Activated CD4-positive, alpha-beta T cell treated with anti-CD3 and anti-CD28 coated beads, Interleukin-2, amount 50 U/mL, for 16 hours (primary cell): ENCODE results near the gene MYH6.
A peak's percentile ranks its signal among the peaks of the same experiment; 100 is the strongest.
"Not testable (repeated sequence)": the region's sequence is repeated elsewhere in the genome, so short reads cannot be mapped to it uniquely, and the experiment has no call there.

ENCODE experiments used
- DNase-seq: peaks from one replicate; pipeline ENCODE4 v3.0.0-alpha.2; 2020

Gene MYH6

DNA sequence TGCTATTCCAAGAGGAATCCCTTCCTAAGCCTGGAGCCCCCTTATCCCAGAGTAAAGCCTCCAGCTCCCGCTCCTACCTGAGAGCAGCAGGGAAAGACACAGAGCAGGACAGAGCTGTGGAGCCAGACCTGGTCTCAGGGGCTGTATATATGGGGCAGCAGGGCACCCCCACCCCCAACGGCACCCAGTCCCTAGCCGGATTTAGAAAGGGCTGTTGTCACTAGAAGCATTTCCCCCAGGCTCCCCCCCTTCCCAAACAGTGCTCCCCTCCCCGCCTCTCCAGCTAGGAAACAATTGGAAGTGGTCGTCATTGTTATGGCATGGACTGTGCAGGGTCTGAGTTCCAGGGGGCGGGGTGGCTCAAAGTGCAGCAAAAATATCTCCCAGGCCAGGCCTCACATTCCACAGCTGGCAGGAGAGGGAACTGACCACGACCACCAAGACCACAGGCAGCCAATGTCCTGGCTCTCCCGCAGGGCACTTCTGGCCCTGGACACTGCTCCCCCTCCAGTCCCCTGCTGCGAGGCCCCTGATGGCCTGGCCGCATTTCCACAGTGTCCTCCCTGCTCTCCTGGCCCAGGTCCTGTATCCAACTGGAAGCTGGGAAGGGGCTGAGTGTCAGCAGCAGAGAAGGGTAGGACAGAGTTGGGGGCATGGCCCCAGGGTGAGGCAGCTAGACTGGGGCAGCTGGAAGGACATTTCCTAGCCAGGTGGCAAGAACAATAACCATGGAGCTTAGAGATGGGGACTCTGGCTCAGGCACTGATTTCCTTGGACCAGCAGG lies 27.7 kb upstream of the MYH6 start, which contains the start of gene MYH7:
Gene MYH7, minus strand, starts transcription at position 118 of the 784 bp plus-strand sequence. CDS start 1,928 bp downstream, outside the sequence.
- no peak for DNase-seq

DNA sequence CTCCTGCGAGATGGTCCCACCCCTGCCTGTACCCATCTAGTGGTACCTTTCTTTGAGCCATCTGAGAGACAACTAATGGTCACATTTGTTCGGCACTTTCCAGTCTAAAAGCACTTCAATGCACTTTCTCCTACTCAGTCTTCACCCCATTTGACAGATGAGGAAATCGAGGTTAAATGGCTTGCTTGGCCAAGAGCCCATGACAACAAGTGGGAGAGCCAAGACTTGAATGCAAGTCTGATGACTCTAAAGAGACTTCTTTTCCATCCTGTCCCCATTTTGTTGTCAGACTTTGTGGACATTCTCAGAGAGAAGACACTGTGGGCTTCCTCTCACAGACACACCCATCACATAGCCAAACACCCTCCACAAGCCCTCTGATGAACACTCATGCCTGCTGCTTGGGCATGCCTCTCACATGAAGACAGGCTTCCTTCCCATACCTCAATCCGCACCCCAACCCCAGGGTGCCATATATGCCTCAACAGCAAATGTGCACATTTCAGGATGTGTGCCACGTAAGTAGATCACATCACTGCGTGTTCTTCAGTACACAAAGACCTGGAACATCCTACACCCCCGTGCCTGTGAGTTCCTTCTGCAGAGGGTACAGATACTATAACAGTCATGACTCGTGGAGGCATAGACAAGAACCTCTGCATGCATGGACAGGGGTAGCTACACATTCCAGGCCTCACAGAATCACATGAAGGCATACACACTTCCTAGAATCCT lies 26.6 kb upstream of the MYH6 start:
- DNase-seq = no peak

DNA sequence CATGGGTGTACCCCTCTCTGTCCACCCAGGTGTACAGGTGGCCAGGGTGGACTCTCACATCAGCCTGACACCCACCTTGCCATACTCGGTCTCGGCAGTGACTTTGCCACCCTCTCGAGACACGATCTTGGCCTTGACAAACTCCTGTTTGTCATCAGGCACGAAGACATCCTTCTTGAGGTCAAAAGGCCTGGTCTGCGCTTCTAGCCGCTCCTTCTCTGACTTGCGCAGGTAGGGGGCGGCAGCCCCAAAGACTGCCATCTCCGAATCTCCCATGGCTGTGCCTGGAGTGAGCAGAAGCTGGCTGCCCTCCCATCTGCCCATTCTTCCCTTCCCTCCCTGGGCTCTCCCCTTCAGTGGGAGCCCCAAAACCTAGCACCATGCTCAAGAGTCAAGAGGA lies 25.4 kb upstream of the MYH6 start:
- DNase-seq = no peak

DNA sequence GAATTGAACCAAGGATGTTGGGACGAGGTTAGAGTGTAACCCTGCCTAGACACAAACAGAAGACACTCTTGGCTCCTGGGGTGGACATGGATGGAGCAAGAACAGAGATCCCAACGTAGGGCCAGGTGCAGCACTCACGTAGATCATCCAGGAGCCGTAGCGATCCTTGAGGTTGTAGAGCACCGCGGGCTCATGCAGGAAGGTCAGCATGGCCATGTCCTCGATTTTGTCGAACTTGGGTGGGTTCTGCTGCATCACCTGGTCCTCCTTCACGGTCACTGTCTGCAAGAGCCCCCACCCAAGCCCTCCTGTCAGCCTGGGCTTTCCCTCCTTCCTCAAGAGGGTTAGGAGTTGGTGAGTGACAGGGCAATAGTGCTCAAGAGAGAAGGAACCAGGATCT lies 24.9 kb upstream of the MYH6 start:
- DNase-seq = no peak

DNA sequence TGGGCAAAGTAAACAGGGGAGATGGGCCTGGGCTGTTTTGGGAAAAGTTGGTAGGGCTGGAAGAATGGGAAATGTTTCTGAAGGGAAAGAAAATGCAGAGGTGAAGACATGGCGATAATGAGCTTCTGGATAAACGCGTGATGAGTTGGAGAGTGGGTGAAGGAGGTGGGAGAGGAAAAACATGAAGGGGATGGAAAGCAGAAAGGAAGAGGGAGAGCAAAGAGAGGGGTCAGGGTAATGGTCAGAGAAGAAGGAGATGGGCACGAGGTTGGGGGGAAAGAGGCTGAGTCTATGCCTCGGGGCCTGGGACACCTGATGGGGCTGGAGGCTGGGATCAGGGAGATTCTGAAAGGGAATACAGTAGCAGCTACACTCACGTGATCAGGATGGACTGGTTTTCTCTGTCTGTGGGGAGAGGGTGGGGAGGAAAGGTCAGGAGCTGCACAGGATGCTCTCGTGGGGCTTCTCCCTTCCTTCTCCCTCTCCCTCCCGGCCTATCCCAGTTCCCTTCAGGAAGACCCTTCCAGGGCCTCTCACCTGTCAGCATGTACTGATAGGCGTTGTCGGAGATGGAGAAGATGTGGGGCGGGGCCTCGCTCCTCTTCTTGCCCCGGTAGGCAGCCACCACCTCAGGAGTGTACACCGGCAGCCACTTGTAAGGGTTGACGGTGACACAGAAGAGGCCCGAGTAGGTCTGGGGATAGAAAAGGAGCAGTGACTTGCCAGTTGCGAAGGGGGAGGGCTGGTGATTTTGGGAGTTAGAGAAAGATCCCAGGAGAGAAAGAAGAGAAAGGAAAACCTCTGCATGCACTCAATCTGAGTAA lies 24.2 kb upstream of the MYH6 start:
- DNase-seq = no peak

DNA sequence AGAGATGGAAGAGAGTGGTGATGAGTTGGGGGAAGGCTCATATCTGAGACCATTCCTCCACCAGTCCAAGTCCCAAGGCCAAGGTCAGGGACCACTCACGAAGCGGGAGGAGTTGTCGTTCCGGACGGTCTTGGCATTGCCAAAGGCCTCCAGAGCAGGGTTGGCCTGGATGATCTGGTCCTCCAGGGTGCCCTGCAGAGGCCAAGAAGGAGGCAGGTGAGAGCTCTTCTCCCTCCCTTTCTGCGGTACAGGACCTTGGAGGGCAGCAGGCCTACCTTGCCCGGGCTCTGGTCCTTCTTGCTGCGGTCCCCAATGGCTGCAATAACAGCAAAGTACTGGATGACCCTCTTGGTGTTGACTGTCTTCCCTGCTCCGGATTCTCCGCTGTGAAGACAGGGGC lies 23.4 kb upstream of the MYH6 start:
- DNase-seq = no peak

DNA sequence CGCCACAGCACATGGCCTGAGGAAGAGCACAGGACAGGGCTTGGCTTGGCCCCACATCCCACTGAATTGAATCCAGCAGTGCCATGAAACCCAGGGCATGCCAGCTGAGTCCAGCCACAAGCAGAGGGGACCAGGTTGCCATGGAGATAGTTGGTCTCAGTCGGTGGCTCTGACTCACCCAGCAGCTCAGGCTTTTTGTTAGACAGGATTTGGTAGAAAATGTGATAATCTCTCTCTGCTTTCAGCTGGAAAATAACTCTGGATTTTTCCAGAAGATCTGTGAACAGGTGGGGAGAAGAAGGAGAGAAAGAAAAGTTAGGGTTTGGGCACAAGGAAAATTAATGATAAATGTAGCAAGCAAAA lies 22.6 kb upstream of the MYH6 start:
- DNase-seq = no peak

DNA sequence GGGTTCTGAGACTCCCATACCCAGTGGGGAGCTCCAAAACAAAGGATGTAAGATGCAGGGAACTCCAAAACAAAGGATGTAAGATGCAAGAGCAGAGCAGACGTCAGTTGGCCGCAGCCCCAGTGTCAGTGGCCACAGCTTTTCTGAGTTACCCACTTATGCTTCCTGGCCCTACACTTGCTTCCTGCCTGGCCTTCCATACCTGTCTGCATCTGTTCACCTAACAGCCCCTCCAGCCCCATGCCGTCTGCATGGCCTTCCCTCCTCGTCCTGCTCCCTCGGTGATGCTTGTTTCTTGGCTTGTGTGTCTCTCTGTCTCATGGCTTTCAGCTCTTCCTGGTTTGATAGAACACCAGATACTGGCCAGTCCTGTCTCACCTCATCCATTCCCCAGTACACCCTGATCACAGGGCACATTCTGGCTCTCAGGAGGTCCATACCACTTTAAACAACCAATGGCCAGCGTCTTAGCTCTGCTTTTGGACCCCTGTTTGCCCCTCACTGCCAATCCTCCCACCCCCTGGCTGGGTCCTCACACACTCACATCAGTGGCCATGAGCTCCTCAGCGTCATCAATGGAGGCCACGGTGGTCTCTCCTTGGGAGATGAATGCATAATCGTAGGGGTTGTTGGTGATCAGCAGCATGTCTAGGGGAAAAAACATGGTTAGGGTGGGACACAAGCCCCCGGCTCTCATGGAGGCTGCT lies 22.1 kb upstream of the MYH6 start:
- no peak for DNase-seq

DNA sequence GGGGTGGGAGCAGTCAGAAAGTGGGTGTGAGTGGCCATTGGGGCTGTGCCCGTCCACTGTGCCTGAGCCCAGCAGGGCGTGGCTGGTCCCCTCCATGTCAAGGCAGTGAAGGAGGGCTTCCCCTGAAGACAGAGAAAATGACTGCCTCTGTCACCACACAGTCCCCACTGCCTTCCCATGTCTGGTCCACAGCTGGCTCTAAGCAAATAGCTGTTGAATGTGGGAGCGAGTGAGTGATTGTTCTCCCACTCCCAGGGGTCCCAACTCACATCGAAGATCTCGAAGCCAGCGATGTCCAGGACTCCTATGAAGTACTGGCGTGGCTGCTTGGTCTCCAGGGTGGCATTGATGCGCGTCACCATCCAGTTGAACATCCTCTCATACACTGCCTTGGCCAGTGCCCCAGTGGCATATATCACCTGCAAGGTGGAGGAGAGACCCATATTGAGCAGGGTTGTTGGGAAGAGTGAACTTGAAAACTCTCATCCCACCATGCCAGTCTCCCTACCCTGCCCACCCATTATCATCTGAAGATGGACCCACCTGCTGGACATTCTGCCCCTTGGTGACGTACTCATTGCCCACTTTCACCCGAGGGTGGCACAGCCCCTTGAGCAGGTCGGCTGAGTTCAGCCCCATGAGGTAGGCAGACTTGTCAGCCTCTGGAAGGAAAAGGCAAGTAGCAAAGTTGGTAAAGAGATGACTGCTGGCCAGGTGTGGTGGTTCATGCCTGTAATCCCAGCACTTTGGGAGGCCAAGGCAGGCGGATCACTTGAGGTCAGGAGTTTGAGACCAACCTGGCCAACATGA lies 20.8 kb upstream of the MYH6 start:
- DNase-seq = no peak

DNA sequence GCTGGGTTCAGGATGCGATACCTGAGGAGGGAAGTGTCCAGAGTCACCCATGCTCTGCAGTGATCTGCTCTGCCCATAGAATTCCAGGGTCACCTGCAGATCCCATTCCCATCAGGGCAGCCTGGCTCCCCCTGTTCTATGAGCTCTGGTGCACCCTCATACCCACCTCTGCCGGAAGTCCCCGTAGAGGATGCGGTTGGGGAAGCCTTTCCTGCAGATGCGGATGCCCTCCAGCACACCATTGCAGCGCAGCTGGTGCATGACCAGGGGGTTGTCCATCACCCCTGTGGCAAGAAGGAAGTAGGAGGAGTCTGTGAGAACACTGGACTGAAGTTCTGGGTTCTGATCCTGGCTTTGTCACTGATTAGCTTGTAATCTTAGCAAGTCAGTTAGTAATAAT lies 17.7 kb upstream of the MYH6 start:
- DNase-seq = not testable (repeated sequence)

DNA sequence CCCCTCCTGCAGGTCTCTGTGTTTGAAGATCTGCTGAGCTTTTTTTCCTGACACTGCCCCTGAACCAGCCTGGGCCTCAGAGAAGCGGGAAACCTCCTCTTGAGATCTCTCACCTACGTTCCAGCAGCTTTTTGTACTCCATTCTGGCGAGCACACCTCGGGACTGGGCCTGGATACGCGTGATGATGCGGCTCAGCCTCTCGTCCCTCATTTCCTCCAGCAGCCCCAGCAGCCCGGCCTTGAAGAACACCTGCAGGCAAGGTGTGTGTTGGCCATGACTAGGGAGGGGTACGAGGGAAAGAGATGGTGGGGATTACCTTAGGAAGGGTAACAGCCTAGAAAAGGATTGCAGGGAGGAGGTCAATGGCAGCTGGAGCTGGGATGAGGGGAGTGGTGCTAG lies 17.1 kb upstream of the MYH6 start:
- no peak for DNase-seq

DNA sequence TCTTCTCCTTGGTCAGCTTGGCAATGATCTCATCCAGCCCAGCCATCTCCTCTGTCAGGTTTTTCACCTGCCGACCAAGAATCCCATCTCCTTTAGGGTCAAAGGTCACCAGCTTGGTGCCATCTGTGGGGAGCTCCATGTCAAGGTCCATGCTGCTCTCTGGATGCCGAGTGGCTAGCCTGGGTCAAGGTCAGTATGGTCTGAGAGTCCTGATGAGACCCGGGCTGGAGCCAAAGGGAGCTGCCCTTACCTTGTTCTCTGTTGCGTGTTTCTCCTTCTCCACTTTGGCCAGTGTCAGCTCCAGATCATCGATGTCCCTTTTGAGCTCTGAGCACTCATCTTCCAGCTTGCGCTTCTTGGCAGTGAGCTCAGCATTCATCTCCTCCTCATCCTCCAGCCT lies 15.6 kb upstream of the MYH6 start:
- DNase-seq = no peak

DNA sequence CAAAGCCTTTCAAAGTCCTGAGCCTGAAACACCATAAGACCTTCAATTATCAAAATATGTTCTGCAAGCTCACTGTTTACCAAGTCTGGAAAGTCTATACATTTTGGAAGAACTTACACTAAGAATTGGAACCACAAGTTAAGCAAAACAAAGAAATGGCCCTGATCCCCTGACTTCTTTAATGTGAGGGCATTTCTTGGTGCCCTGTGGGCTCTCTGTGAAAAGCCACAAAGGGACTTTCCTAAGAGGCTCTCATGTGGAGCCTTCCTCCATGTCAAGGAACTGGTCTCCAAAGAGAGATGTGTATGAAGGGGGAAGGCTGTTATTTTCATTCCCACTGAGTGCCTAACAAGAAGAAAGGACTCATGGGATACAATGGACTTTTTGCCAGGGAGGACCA lies 13.5 kb upstream of the MYH6 start:
- DNase-seq = peak; percentile 66

DNA sequence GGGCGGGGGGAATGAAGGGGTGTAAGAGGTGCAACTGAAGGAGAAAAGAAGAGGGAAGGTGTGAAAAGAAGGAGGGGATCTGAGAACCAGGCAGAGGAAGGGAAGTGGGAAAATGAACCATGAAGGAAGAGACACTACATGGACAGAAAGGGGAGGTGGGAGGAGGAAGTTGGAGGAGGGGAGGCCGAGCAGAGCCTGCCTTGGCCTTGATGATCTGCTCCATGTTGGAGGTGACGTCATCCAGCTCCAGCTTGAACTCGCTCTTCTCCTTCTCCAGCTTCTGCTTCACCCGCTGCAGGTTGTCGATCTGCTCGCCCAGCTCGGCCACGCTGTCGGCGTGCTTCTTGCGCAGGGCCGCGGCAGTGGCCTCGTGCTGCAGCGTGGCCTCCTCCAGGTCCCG lies 11.6 kb upstream of the MYH6 start:
- not testable (repeated sequence) for DNase-seq

DNA sequence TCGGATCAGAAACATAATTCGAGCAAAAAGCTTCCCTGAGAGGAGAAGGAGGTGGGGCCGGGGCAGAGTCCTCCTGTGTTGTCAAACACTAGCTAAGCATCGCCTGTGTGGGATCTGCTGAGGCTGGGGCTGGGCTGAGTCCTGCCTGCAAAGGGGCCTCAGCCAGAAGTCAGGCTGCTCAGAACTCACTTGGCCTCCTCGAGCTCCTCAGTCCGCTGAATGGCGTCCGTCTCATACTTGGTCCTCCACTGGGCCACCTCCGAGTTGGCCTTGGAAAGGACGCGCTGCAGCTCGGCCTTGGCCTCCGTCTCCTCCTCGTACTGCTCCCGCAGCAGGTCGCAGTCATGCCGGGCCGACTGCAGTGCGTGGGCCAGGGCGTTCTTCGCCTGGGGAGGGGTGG lies 9.9 kb upstream of the MYH6 start:
- no peak for DNase-seq

DNA sequence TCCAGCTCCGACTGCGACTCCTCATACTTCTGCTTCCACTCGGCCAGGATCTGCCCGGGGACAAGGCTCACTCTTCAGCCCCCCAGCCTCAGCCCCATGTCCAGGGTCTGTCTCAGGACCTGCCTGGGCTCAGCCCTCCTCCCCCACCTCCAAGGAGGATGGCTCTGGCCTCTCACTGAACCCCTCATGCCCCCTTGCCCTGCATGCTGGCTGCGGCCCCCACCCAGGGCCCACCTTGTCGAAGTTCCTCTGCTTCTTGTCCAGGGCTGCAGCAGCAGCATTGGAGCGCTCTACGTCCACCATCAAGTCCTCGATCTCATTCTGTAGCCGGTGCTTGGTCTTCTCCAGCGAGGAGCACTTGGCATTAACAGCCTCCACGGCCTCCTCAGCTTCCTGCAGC lies 9.2 kb upstream of the MYH6 start:
- not testable (repeated sequence) for DNase-seq

DNA sequence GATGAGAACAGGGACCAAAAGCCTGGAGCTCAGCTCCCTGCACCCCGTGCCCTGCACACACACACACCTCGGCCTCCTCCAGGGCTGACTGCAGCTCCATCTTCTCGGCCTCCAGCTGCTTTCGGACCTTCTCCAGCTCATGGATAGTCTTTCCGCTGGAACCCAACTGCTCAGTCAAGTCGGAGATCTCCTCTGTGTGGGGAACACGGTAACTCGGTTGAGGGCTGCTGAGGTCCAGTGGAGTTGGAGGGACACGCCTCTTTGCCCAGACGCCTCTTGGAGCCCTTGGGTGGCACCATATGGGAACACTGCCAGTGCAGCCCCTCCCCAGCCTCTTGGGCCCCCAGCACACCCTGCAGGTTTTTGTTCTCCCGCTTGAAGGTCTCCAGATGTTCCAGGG lies 8.7 kb upstream of the MYH6 start:
- no peak for DNase-seq

DNA sequence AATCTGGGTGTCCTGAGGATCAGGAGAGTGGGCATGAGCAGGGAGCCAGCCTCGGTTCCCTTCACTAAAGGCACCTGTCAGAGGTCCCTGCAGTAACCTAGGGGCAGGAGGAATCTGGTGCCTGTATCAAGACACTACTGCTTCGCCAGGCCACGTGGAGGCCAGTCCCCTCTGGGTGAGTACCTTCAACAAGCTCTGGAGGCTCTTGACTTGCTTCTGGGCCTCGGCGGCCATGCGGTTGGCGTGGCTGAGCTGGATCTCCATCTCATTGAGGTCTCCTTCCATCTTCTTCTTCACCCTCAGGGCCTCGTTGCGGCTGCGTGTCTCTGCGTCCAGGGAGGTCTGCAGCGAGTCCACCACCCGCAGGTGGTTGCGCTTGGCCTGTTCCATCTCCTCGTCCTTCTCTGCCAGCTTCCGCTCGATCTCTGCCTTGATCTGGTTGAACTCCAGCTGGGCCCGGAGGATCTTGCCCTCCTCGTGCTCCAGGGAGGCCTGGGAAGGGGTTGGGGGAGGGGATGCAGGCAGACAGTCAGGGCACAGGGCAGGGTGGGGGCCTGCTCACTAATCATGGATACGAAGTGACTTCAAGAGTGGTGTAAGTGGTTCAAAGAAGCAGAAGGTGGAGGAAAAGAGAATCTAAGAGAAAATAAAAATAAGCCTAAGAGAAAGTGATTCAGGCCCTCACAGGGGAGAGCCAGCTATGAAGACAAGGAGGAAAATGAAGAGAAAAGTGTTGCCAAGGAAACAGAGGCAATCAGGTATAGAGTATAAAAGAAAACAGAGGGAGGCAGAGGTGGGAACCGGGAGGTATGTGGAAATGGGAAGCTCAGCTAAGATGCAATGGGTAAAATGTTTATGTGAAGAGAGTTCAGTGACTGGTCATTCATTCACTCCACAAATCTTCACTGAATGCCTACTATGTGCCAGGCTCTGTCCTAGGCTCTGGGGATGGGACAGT lies 8.0 kb upstream of the MYH6 start:
- no peak for DNase-seq

DNA sequence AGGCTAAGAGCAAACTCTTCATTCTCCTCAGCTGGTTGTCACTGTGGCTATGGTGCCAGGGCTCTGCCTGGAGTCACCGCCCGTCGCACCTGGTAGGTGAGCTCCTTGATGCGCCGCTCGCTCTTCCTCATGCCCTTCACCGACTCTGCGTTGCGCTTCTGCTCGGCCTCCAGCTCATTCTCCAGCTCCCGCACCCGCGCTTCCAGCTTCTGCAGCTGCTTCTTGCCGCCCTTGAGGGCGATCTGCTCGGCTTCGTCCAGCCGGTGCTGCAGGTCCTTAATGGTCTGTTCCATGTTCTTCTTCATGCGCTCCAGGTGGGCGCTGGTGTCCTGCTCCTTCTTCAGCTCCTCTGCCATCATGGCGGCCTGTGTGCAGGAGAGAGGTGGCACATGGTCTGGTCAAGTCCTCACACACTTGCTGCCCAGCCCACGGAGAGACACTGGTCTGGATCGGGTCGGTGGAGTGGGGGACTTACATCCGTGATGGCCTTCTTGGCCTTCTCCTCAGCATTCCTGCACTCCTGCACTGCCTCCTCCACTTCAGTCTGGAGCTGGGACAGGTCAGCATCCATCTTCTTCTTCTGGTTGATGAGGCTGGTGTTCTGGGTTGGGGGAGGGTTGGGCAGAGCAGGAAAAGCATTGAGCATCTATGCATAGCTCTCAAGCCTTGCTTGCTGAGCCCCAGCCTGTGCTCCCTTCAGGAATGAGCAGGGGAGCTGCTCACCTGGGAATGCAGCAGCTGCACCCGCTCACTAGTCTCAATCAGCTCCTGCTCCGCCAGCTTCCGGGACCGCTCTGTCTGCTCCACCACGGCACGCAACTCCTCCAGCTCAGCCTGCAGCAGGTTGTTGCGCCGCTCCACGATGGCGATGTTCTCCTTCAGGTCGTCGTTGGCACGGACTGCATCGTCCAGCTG lies 7.1 kb upstream of the MYH6 start:
- DNase-seq = no peak

DNA sequence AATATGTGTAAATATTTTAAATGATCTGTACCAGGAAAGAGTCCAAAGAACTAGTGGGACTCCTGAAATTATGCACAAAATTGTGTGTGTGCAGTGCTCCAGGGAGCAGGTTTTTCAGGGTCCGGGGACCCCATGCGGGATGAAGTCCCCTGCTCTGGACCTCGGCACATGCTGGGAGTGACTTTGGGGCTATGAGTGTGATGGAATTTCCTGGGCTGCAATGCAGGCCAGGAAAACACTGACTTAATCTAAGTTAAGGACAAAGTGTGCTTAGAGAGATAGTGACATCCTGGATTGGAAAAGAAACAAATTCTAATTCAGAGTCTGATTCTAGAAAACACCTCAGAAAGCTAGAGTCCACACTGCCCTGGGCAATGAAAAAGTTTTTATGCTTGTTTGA lies 6.2 kb upstream of the MYH6 start:
- DNase-seq = no peak
